Activated naive CD4-positive, alpha-beta T cell treated with anti-CD3 and anti-CD28 coated beads, Interleukin-2, amount 50 U/mL, for 72 hours (primary cell): ENCODE results near the gene PARD3B. TPM values are rescaled to one million over a fixed set of nuclear protein-coding genes. Genes with fewer than 3 reads are reported as not detected.

Source experiments
- ATAC-seq, 2 donors: fragments of 150-1000 bp; cut with Tn5 transposase; 2 replicates each; pipeline ENCODE4 v1.10.0; 2021; ENCODE audit warnings: mild to moderate bottlenecking in 2 of 2, moderate library complexity in 2 of 2
- DNase-seq, 2 donors: peaks; one replicate each; pipeline ENCODE4 v3.0.0; 2021 to 2022; ENCODE audit warnings: low spot score in 2 of 2
- H3K27ac Mint-ChIP-seq, 2 donors: one replicate each; pipeline ENCODE4 v1.8.0; 2022; ENCODE audit warnings: mild to moderate bottlenecking in 2 of 2, mixed read lengths in 2 of 2
- H3K36me3 Mint-ChIP-seq, 2 donors: one replicate each; pipeline ENCODE4 v1.8.0; 2022; ENCODE audit warnings: mixed read lengths in 2 of 2
- H3K9me3 Mint-ChIP-seq, 2 donors: one replicate each; pipeline ENCODE4 v1.8.0; 2022; ENCODE audit warnings: mixed read lengths in 2 of 2
- total RNA-seq, 2 donors: library from RNA; stranded (reverse); gene quantifications; one replicate each; pipeline ENCODE4 v1.2.3, GENCODE V29; 2022

PARD3B gene
- total RNA-seq, 2 donors from 2014 or later = 0.09 to 0.35 TPM

DNA sequence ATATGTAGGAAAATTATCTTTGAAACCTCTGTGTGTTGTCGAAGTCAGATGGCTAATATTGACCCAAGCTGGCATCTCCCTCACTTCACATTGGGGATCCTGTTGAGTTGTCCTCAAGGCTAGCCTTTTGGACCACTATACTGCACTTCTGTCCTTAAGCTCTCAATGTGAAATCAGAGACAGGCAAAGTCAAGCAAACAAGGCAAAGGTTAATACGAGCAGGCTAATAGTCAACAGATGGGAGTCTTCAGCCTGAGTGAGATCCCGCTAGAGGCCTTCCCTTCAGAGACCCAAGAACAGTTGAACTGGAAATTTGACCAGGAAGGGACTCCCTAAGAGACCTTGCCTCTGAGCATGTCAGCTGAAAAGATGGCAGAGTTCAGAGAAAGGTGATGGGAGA is 475.4 kb downstream of the PARD3B start:
- H3K9me3 Mint-ChIP-seq = peaks cover 8 to 20% of the 10 kb centered on the region in 2 donors
- ATAC-seq (no peak), DNase-seq (no peak)
- no peak overlapping the region for H3K27ac Mint-ChIP-seq
- peaks cover 5 to 6% of the 10 kb centered on the region in 2 donors for H3K36me3 Mint-ChIP-seq

DNA sequence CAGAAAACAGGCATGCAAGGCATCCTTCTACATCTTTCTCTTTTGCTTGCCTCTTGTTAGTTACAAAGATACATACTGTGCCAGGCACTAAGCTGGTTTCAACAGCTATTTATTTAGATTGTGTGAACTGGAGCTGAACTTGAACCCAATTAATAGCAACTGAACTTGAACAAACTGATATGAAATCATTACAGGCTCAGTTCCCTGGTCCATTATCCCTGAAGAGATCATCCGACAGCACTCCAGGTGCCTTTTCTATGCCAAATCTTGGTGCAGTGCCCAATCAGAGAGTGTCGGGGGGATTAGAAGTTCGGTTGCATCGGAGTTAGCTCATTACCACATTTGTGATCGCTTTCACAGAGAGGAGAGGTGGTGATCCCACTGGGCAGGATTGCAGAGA is 477.6 kb downstream of the PARD3B start:
- no peak for ATAC-seq
- no peak for DNase-seq
- no peak overlapping the region for H3K27ac Mint-ChIP-seq
- peaks cover under 1 to 6% of the 10 kb centered on the region in 2 donors for H3K36me3 Mint-ChIP-seq
- peaks cover 0 to 6% of the 10 kb centered on the region in 2 donors for H3K9me3 Mint-ChIP-seq

DNA sequence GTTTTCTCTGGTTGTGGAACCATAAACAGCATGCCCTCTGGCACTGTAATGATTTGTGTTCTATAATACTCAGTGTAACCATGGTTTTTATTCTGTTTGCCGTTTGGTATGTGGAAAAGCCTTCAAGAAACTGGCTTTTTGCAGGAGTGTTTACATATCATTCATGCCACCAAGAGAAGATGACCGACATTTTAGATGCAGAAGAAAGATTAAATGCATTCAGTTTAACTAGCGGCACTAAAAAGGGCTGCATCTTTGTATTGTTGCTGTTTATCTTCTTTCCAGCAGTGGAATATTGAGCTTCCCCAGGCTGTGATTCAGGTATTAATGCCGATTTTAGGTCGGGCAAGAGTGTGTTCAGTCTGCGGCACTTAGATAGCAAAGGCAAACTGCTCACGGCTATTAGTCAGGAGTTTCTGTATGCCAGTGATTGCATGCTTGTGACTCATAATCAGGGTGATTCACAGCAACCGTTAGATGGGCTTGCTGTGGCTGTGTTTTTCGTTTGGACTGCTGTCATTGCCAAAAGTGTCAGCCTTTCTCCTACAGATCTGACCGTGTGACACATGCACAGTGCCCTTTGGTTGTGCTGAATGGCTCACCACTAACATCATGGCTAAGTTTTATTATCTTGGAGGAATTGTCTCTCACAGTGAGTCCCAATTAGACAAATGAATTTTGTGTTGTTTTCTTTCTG is 479.7 kb downstream of the PARD3B start:
- Mint-ChIP-seq H3K36me3 (peaks cover 0 to 5% of the 10 kb centered on the region in 2 donors), H3K9me3 (peaks cover 0 to 10% of the 10 kb centered on the region in 2 donors), H3K27ac (no peak overlapping the region)
- DNase-seq = peak; percentile 39 to 55
- ATAC-seq = peak; percentile 99

DNA sequence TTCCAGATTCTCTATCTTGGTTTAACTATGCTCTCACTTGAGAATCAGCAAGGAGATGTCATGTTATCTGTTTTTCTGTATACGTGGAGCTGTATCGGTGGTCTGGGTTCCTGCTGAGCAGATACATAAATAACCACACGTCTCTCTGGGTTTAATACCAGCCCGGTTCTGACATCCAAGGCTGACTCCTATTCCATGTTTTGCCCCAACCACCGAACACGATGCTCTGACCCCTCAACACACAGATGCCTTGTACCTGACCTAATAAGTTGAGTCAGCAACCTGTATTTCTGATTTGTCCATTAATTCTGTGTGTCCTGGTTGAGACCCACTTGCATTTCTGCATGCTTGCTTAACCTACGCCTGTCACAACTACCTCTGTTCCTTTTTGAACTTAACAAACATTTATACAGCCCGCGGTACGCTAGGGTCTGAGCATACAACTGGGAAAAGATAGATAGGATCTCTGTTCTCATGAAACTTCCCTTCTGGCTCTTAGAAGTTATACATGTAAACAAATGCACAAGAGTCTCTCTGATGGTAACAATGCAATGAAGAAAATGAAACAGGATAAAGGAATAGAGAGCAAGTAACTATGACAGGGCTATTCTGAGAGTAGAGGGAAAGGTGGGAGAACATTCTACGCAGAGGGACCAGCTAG is 480.4 kb downstream of the PARD3B start:
- Mint-ChIP-seq H3K9me3 (peaks cover 0 to 7% of the 10 kb centered on the region in 2 donors), H3K36me3 (no peaks in the 10 kb centered on the region), H3K27ac (peak overlapping the region in 1 of 2 donors; percentile 10)
- ATAC-seq = peak in 1 of 2 donors; percentile 11
- no peak for DNase-seq

DNA sequence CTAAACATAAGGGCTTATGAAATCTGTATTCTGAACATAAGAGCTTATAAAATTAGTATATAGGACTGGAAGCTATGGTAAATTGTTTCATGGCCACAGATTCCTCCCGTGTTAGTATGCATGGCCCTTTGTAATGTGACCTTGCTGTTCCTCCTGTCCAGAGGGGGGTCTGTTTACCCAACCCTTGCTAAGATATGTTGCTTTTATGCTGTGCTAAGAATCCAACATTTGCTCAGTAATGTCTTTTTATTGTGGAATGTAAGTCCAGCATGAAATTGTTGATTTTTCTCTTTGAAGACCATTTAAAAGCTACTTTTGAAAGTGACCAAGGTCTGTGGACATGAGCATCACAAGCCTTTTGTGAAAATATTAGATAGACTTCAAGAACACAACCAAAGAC is 485.4 kb downstream of the PARD3B start:
- no peaks in the 10 kb centered on the region for H3K36me3 Mint-ChIP-seq
- DNase-seq = no peak
- no peak for ATAC-seq
- H3K27ac Mint-ChIP-seq = no peak overlapping the region
- H3K9me3 Mint-ChIP-seq = peaks cover 0 to 4% of the 10 kb centered on the region in 2 donors

DNA sequence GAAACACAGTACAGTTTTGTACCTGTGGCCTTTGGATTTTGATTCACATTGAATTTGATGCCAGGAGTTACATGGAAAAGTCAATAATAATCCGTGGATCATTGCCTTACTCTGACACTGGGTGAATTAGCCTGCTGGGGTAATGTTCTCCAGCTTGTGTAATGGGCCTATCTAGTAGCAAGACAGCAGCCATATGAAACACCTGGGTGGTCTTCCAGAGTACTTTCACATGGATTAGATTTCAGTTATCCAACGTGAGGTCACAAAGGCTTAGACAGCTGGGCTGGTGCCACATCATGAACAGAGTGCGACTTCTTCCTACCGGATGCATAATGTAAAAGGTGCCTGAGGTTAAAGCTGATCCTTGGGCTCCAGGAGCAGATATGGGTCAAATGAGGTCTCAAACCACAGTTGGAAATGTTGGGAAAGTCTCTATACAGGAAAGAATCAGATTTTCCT is 486.8 kb downstream of the PARD3B start:
- peaks cover 0 to 4% of the 10 kb centered on the region in 2 donors for H3K9me3 Mint-ChIP-seq
- no peak overlapping the region for H3K27ac Mint-ChIP-seq
- no peaks in the 10 kb centered on the region for H3K36me3 Mint-ChIP-seq
- DNase-seq = no peak
- no peak for ATAC-seq

DNA sequence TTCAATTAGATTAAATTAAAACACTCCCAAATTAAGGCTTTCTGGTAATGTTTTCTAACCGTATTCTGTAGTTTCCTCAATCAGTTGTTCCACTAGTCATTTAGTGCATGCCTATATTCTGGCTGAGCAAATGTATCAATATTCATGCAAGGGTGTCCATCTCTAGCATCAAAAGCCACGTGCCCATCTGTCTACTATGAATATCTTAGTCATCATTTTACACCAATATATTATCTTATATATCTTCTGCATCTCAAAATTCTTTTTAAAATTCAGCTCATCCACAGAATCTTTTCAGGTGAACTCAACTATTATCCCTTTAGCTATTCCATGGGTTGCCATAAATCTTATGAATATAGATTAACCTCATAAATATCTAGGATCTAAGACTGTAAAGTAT is 488.2 kb downstream of the PARD3B start:
- DNase-seq (no peak), ATAC-seq (no peak)
- Mint-ChIP-seq H3K36me3 (no peaks in the 10 kb centered on the region), H3K9me3 (peaks cover 0 to 4% of the 10 kb centered on the region in 2 donors), H3K27ac (no peak overlapping the region)

DNA sequence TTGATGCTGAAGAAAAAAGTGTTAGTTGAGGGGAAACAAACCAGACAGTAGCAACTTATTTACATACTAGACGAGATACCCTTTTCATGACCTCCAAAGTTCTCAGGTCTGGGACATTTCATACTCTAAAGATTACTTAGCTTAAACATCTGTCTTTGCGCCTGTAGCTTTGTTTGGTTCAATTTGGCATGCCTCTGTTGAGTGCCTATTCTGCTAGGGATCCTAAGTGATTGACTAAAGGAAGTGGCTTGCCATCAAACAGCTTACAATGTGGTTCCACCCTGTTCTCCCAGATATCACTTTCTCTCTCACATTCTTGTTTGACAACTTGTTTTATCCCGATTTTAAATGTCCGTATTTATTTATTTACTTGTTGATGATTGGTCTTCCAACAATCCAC is 488.8 kb downstream of the PARD3B start:
- Mint-ChIP-seq H3K36me3 (no peaks in the 10 kb centered on the region), H3K27ac (no peak overlapping the region), H3K9me3 (peaks cover 0 to 4% of the 10 kb centered on the region in 2 donors)
- no peak for DNase-seq
- ATAC-seq = no peak

DNA sequence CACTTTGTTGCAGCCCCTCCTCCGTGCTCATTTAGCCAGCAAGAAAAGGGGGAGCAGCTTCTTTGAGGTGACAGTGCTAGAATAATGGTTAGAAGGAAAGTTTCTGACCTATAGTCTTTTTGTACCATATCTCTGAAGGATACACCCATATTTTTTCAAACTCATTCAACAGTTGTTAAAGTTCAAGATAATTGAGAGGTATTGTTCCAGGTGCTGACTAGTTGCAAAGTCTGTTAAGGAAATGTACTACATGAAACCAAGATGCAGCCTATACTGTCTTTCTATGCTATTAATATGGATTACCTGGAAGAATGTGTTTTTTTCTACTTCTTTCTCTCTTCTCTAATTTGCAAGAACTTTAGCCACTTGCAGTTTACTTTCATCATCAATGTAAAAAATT is 495.0 kb downstream of the PARD3B start:
- Mint-ChIP-seq H3K36me3 (peaks cover 0 to 4% of the 10 kb centered on the region in 2 donors), H3K27ac (no peak overlapping the region), H3K9me3 (peaks cover 0 to 4% of the 10 kb centered on the region in 2 donors)
- ATAC-seq (no peak), DNase-seq (no peak)

DNA sequence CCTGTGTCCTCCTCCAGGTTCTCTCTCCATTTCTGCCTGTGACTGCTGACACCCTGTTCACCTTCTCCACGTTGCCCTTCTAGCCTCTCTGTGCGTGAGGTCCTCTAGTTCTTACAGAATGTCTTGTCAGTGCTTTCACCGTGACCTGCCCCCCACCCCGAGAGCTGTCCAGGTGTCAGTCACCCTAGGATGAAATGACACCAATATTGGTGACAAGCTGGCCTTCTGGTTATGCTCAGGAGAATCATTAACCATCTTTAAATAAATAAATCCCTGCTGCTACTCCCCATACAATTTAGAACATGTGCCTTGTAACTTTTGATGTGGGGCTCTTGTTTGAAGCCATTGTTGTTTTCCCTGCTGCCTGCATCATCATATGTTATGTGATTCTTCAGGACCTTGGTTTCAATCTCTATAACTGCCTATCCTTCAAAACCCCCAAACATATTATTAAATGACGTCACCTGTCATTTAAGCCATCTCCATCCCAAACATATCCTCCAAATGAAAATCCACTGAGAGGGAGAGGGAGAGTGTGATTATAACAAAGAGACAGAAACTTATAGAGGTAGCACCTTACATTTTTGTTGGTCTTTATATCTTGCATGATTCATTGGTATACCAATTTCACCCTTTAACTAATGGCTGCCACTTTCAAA is 496.3 kb downstream of the PARD3B start:
- Mint-ChIP-seq H3K9me3 (peaks cover 0 to 4% of the 10 kb centered on the region in 2 donors), H3K36me3 (peaks cover 0 to 4% of the 10 kb centered on the region in 2 donors), H3K27ac (no peak overlapping the region)
- ATAC-seq (no peak), DNase-seq (no peak)

DNA sequence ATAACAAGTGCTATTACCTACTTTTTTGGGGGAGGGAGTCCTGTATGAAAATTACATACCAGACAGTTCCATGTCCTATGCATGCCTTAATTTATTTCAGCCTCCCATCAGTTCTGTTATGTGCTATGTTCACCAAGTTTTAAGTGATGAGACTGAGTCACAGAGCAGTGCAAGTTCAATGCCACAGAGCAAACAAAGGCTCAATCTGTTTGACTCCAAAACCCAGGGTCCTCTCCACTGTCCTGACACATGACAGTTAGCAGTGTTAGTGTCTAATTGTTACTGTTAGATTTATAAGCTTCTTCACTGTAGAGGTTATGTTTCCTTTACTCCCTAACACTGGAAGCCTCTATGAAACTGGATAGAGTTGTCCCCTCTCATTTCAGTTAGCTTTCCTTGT is 498.0 kb downstream of the PARD3B start:
- Mint-ChIP-seq H3K36me3 (peaks cover 1 to 4% of the 10 kb centered on the region in 2 donors), H3K9me3 (peaks cover 0 to 4% of the 10 kb centered on the region in 2 donors), H3K27ac (no peak overlapping the region)
- ATAC-seq (no peak), DNase-seq (no peak)

DNA sequence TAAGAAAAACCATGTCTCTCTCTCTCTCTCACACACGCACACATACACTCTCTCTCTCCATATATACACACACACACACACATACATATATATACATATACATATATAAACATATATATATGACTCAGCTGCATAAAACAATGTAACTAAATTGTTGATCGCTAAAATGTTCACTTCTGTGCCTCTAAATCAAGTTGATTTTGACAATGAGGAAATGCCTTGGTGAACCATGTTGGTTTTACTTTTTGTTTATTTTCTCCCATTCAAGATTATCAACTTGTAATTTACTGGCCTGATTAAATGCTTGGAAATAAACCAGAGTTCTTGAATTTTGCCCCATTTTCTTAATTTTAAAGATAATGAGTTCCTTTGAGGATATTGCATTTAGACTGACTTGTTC is 500.4 kb downstream of the PARD3B start:
- Mint-ChIP-seq H3K36me3 (peaks cover 10 to 17% of the 10 kb centered on the region in 2 donors), H3K9me3 (peaks cover 7 to 15% of the 10 kb centered on the region in 2 donors), H3K27ac (no peak overlapping the region)
- DNase-seq (no peak), ATAC-seq (no peak)

DNA sequence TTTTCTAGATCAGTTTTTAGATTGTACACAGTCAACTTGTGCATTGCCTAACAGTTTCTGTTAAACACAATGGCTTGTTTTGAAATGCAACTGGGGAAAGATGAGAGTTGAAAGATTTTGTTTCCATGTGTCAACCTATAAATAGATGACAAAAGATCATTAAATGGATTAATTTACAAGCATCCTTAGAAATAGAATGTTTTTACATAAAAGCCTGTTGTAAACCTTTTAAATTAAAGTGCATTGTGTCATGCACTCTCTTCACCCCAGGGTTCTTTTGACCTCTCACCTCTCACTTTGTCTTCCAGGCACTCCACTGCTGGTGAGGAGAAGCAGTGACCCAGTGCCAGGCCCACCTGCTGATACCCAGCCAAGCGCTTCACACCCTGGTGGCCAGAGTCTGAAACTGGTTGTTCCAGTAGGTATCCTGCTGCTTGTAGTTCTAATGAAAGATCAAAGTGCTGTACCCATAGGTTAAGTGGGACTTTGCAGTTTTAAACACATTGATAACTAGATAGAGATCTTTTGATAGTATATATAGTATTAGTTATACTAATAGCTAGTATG is 502.1 kb downstream of the PARD3B start:
- H3K9me3 Mint-ChIP-seq = peaks cover 7 to 12% of the 10 kb centered on the region in 2 donors
- H3K36me3 Mint-ChIP-seq = peaks cover 10 to 17% of the 10 kb centered on the region in 2 donors
- H3K27ac Mint-ChIP-seq = no peak overlapping the region
- ATAC-seq (no peak), DNase-seq (no peak)

DNA sequence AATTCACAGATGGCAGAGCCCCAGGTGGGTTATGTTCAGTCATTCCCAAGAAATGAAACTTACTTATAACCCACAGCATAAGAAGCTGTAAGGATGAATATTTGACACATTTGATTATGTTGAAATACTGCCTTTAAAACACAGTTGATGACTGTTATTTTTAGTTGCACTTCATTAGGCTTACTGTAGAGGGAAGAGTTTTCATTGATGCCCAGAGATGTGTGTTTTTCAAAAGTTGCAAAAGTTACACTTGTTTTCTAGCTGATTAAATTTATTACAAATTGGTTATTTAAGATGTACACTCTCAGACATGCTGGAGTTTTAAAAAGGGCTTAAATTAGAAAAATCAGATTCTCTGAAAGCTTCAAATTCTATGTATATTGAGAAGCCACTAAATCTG is 506.1 kb downstream of the PARD3B start:
- peaks cover 7 to 12% of the 10 kb centered on the region in 2 donors for H3K9me3 Mint-ChIP-seq
- no peak for DNase-seq
- peaks cover 6 to 17% of the 10 kb centered on the region in 2 donors for H3K36me3 Mint-ChIP-seq
- H3K27ac Mint-ChIP-seq = no peak overlapping the region
- ATAC-seq = no peak

DNA sequence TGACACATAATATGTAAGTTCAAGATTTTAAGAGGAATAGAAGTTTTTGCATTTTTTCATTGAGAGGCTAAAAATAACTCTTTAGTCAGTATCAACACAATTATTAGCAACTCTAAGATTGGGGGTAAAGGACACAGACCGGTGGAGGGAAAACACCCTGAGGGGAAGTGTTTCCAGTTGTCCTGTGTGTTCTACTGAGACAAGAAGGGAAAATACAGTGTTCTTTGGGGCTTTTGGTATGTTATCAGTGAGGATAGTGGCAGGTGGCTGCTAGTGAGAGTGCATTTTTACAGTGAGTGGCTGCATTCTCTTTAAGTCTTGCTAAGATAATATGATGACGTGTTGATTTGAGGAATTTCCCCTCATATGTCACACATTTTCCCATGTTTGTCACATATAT is 507.5 kb downstream of the PARD3B start:
- peaks cover 6 to 17% of the 10 kb centered on the region in 2 donors for H3K36me3 Mint-ChIP-seq
- DNase-seq (no peak), ATAC-seq (no peak)
- peaks cover 7 to 12% of the 10 kb centered on the region in 2 donors for H3K9me3 Mint-ChIP-seq
- H3K27ac Mint-ChIP-seq = no peak overlapping the region

DNA sequence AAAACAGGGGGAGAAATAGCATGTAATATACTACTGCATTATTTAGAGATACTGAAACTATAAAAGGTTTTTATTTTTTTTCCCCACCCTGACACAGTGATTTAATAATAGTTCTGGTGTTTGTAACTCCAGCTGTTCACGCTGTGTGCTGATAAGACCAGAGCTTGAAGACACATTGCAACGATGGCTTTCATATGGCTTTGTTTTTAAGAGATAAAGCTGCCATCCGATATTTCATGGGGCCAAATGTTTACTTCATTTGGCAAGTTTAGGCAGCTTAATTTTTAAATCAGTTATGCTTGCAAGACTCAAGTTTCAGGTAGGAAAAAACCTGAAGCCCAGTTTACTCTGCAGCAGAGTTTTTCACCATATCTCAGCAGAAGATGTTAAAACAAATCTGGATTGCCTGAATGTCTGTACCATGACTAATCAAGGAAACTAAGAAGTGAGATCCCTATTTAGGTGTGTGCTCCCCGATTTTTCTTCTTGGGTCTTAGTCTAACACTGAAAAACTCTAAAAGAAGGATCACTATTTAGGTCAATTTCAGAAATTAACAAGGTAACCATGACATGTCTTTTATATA is 508.6 kb downstream of the PARD3B start:
- Mint-ChIP-seq H3K27ac (no peak overlapping the region), H3K9me3 (peaks cover 8 to 12% of the 10 kb centered on the region in 2 donors), H3K36me3 (peaks cover 5 to 10% of the 10 kb centered on the region in 2 donors)
- no peak for ATAC-seq
- no peak for DNase-seq
